ENCODE measurements around the gene DDX31. TPM values are rescaled to one million over a fixed set of nuclear protein-coding genes. Genes with fewer than 3 reads are reported as not detected.
A peak's percentile ranks its signal among the peaks of the same experiment; 100 is the strongest.

DDX31 gene
- total RNA-seq, 1 experiment from 2014 or later, result 28.4 TPM

DNA sequence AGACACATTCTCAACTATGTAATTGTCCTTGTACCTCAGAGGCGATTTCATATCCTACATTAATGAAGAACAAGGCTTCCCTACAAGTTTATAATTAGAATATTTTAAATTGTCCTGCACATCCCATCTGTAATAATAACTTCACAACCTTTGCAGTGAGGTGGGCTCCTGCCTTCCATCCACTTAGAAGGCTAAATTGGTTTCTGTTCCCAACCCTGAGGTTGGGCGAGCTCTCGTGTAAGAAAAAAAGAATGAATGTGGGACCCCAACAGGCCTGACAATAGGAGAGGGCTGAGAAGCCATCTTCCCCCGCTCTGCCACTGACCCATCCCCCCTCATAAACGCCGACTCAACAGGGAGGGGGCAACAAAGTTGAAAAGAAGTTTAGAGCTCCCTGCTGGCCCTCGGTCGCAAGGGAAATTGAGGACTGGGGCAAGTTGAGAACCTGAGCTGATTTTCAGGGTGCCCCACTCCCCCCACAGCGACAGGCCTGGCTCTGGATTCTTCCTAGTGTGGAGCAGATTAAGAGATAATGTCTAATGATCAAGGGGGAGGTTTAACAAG lies 78.0 kb downstream of the DDX31 start:
- peaks cover 28 to 57% of the 10 kb centered on the region in 2 experiments for H3K4me1 Mint-ChIP-seq
- Histone ChIP-seq H4K8ac (replicated peaks; ENCODE audit: insufficient read length, low read depth, low read length) (no peak overlapping the region), H3K4me1 (ENCODE audit: insufficient read depth, low read length) (peaks cover 7% of the 10 kb centered on the region; the same call in 1 of the 2 replicates), H3K23me2 (ENCODE audit: insufficient read length, low read depth, low read length, poor library complexity, severe bottlenecking) (peaks cover 23% of the 10 kb centered on the region), H3K9me3 (ENCODE audit: control insufficient read depth, low read depth, low read length) (no peaks in the 10 kb centered on the region), H2AFZ (ENCODE audit: low read length) (no peak overlapping the region), H3K79me2 (ENCODE audit: insufficient read depth, low read length) (no peaks in the 10 kb centered on the region), H3K4ac (ENCODE audit: low read depth, low read length) (no peak overlapping the region), H3K23ac (ENCODE audit: insufficient read length, low read depth, low read length) (no peak overlapping the region), H2AK5ac (ENCODE audit: insufficient read length, low read length) (no peak overlapping the region), H3K27ac (ENCODE audit: insufficient read length, low read depth, low read length) (no peak overlapping the region), H3K56ac (ENCODE audit: insufficient read length, low read depth, low read length) (no peak overlapping the region), H2BK12ac (ENCODE audit: insufficient read length, low read depth, low read length) (no peak overlapping the region), H3K4me2 (ENCODE audit: insufficient read depth, insufficient read length, low read length) (peak overlapping the region; percentile 52), H2BK120ac (ENCODE audit: low read depth, low read length, poor library complexity, severe bottlenecking) (no peak overlapping the region), H4K5ac (ENCODE audit: insufficient read length, low read depth, low read length) (no peak overlapping the region), H4K20me1 (ENCODE audit: control insufficient read depth, insufficient read depth, insufficient read length) (no peaks in the 10 kb centered on the region), H3K14ac (ENCODE audit: insufficient read depth, low read length) (no peak overlapping the region), H2BK15ac (ENCODE audit: low read depth, low read length) (no peak overlapping the region), H2BK20ac (ENCODE audit: low read depth, low read length, poor library complexity, severe bottlenecking) (no peak overlapping the region), H3K27me3 (ENCODE audit: insufficient read depth, low read length) (peaks cover 53% of the 10 kb centered on the region), H3K9ac (ENCODE audit: extremely low read depth, insufficient read length, low read length) (no peak overlapping the region), H3T11ph (ENCODE audit: low read length) (no peak overlapping the region), H2BK5ac (ENCODE audit: insufficient read length, low read length) (no peak overlapping the region), H3K18ac (ENCODE audit: insufficient read length, low read depth, low read length) (no peak overlapping the region), H3K79me1 (ENCODE audit: insufficient read depth, low read depth, low read length, poor library complexity, severe bottlenecking) (no peaks in the 10 kb centered on the region), H4K91ac (ENCODE audit: insufficient read length, low read depth, low read length) (no peak overlapping the region)
- peak overlapping the region in 1 of 3 experiments; percentile 90; a peak in 3 of 7 replicates for H3K27ac Mint-ChIP-seq
- DNase-seq, result no peak
- H3K4me3 Mint-ChIP-seq, result peak overlapping the region; percentile 57 to 79
- peaks cover 3% of the 10 kb centered on the region in 2 experiments; a peak in 2 of 5 replicates for H3K9me3 Mint-ChIP-seq
- peaks cover 6 to 31% (median 8%) of the 10 kb centered on the region in 3 experiments; a peak in 5 of 7 replicates for H3K36me3 Mint-ChIP-seq (ENCODE audit: insufficient read depth in 1 of 3, low read depth in 3 of 3)
- no CpG with 5 or more reads among the region's 9 CpGs for WGBS (ENCODE audit: extremely low coverage, insufficient read length, low lambda C conversion rate)
- TF ChIP-seq, protein P1, sequence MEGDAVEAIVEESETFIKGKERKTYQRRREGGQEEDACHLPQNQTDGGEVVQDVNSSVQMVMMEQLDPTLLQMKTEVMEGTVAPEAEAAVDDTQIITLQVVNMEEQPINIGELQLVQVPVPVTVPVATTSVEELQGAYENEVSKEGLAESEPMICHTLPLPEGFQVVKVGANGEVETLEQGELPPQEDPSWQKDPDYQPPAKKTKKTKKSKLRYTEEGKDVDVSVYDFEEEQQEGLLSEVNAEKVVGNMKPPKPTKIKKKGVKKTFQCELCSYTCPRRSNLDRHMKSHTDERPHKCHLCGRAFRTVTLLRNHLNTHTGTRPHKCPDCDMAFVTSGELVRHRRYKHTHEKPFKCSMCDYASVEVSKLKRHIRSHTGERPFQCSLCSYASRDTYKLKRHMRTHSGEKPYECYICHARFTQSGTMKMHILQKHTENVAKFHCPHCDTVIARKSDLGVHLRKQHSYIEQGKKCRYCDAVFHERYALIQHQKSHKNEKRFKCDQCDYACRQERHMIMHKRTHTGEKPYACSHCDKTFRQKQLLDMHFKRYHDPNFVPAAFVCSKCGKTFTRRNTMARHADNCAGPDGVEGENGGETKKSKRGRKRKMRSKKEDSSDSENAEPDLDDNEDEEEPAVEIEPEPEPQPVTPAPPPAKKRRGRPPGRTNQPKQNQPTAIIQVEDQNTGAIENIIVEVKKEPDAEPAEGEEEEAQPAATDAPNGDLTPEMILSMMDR (conservative IDR thresholded peaks at IDR 0.05), result no peak
- H3K27me3 Mint-ChIP-seq (ENCODE audit: low read depth), result peaks cover 65% of the 10 kb centered on the region
